ENCODE results near the gene HOXB7.

The HOXB7 gene

DNA sequence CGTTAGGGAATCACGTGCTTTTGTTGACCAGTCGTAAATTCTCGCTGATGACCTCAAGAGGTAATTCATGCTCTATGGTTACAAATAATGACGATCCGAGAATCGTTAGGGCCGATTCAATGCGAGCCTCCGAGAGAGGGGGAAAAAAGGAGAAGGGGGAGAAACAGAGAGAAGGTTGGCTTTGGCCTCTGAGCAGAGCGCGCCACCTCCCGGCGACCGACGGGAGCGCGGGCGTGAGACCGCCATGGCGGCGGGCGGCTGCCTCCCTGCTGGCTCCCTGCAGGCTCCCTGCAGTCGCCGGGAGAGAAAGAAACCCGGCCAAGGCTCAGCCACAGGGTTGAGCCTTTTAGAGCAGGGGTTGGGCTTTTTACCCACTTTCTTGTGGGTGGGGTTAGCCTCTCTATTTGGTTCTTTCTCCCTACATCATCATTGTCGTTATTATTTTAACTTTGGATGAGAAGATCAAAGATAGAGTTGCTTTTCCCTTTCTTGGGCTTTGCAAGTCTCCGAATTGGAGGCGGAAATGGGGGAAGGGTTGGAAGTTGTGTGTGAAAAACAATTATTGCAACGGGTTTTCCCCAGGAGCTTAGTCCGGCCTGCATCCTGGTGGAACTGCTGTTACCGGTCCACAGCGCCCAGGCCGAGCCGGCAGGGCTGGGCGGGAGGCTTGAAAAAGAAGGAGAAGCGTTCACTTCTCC, 16.8 kb downstream of the HOXB7 start:
- DNase-seq: peak; percentile 44

DNA sequence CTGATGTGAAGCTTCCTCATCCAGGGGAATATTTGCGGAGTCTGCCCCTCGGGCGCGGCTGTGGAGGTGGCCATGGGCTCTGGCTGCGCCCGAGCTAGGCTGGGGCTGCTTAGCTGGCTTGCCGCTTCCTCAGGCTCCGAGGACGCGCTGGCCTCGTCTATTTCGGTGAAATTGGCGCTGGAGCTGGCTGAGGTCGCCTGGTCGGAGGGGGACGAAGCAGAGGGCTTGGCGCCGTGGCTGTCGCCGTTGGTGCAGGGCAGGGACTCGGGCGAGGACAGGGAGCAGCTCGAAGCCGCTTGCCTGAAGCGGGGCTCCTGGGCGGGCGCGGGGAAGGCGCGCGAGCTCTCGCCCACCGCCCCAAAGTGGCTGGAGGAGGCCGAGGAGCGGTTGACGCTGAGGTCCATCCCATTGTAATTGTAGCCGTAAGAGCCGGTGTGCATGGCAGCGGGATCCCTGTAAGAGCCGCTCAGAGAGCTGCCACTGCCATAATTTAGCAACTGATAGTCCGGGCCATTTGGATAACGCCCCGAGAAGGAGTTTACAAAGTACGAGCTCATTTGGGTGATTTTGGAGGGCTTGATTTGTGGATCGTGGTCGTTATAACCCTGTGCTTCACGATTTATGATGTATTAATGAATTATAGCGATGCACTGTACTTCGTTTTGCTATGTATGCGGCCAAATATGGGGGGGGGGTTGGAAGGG, 17.5 kb downstream of the HOXB7 start, which contains the start of gene HOXB5:
Gene HOXB5 (minus strand): TSS at position 654 of the 704 bp plus-strand sequence. CDS start 97 bp downstream, at position 557.
- DNase-seq: no peak

DNA sequence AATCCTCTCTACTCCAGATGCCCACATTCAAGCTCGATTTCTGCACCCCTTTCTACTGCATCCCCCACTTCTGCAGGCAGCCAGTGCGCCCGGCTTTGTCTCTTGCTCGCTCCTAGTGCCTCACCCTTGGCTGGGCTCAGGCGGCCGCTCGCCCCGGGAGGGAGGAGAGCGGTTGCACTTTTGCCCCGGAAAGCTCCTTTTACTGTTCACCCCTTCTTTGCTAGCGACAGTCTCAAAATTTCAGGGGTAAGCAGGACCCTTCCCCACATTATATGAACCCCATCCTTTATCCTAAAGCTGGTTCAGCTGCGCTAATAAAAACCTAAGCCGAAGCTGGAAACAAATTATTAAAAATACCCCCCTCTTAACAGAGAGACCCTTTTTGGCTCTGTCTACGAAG, 18.2 kb downstream of the HOXB7 start:
- no peak for DNase-seq

DNA sequence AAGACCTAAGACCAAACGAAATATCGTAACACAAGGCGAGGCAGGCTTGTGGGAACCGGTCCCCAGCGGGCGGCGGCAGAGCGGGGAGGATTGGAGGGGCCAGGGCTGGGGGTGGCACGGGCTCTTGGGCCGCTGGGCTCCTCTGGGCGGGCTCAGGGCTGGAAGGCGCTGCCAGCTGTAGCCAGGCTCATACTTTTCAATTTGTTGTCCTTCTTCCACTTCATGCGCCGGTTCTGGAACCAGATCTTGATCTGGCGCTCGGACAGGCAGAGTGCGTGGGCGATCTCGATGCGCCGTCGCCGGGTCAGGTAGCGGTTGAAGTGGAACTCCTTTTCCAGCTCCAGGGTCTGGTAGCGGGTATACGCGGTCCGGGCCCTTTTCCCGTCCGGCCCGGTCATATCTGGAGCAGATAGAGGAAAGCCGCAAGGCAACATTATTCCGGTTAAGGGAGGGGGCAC, 18.7 kb downstream of the HOXB7 start:
- DNase-seq: no peak

DNA sequence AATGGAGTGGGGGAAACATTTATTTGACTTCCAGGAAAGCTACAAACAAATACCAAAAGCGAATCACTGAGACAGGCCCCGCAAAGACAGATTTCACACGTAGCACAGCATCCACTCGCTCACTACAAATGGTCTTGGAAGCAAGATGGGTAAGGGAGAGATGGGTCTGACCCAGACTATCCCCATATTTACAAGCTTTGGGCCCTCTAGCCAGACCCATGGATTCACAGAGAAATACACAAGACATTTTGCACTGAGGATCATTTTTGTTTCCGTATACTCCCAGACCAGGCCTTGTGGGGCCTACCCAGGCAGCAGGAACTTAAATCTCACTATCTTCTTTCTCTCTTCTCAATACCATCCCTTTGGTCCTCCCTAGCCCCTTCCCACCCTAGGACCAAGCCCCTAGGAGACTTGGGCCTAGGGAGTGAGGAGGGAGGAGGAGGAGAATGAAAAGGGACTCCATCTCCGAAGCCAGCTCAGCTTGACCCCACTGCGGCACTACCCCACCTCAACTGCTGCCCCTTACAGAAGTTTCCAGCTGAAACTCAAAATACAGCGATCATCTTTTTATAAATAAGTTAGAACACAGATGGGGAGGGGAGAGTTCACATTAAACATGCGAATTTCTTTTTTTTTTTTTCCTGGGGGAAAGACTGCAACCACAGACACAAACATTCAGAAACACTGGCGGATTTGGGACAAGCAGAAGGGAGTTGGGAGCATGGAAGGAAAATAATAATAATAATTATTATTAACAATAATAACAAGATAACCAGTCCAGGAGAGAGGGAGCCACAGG, 19.4 kb downstream of the HOXB7 start:
- no peak for DNase-seq

DNA sequence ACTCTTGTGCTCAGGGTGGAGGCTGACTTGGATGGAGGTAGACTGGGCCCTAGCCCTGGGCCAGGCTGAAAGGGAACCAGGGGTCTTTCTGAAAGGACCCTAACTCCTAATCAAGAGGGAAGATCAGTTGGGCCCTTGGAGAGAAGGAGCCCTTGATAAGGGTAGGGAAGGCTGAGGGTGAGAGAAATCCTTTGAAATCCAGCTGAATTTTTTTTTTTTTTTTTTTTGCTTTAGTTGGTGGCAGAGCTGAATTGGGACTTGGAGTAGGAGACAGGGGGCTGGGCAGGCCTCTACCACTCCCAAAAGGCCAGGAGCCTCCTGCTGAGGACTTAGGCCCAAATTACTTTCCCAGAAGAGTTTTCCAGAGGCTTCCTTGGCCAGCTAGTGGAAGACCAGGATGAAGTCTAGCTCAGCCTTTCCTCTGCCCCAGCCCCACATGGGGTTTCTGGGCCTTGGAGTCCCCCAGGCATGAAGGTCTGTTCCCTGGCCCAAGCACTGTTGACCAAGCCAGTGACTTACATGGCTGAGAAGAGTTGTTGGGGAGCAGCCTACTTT, 20.1 kb downstream of the HOXB7 start:
- DNase-seq: no peak

DNA sequence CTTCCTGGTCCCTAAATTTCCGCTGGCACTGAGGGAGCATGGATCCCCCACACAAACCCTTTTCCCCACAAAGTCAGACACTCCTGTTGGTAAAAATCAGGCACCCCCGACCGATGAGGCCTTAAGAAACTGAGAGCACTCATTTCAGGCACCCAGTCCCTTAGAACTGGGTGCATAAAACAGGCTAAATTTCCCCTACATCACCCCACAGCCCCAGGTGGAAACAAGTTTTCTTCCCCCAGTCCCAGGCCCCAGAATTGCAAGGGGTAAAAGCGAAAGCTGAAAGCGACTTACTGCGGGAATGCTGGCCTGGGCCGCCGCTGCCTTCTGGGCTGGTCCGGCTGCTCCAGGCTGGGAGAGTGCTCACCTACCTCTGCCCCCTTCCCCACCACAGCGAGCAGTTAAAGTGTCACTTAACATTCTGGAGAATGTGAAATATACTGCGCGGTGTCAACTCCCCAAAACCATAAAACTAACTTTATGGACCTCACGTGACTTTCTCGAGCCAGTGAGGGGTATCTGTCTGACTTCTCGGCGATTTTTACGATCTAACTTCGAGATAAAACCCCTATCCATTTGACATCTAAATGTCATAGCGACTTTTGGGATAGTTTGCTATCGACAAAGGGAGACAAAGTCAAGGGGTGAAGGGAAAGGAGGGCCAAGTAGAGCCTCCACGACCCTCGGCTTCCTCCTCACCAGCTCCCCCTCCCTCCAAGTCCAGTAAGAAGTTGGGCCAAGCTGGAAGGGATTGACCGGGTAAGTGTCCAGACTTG, 20.8 kb downstream of the HOXB7 start, which contains the start of gene HOXB3:
Gene HOXB3 (minus strand): TSS at position 411 of the 776 bp plus-strand sequence. CDS start 37,767 bp downstream, outside the sequence.
- no peak for DNase-seq

DNA sequence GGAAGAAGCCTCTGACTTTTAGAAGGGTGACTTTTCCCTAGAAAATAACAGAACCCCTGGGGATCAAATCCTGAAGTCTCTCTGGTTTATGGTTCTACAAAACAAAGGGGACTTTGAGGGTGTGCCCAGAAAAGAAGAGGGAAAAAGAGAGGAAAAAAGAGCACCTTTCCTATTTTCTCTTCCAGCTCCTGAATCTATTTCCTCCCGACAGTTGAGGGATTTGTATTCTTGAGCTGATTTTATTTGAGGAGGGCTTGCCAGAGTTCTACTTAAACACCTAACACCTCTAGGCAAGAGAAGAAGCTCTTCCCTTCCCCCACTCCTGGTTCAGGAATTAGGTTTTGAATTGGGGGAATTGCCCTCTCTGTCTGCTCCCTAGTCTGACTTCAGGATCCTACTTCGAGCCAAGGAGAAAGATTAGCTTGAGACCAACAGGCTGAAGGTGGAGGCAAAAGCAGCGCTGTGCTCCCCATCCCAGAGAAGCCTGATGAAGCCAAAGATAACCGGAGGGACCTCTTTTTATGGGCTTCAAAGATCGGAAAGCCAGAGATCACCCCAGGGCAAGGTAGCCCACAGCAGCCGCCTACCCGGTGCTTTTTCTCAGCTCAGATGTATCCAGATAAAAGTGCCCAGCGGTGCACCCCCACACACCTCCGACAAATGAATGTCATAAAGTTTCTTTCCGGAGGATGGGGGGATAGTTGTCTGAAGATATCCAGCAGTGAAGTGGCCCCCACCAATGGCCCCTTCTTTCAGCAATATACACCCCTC, 21.6 kb downstream of the HOXB7 start:
- DNase-seq: no peak

DNA sequence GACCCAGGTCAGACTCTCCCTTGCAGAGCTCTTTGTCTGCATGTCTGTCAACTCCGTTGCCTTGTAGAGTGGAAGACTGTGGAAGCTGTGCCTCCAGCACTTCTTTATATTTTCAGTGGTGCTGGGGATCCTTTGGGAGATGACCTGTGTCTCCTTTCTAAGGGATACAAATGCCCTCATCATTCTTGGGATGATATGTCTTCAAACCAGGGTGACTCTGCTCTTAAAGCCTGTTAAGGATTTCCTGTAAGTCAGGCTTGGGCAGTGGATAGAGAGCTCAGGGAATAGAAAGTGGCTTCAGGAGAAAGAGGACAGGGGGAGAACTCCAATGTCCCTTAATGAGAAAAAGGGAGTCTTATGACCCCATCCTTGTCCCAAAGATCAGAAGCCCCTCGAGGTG, 22.3 kb downstream of the HOXB7 start:
- no peak for DNase-seq

DNA sequence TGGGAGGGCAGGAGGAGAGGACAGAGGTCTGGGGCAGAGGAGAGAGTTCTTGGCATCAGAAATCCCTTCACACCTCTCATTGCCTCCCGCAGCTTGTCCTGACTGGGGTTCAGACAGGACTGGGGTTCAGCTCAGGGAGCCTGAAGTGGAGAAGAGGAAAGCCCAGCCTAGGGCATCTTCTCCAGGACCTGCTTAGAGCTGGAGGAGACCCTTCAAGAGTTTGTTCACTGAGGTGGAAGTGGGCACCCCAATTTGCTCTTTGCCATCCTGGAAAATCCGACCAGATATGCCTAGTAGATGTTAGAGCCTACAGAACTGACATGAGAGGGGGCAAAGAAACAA, 22.8 kb downstream of the HOXB7 start:
- no peak for DNase-seq

DNA sequence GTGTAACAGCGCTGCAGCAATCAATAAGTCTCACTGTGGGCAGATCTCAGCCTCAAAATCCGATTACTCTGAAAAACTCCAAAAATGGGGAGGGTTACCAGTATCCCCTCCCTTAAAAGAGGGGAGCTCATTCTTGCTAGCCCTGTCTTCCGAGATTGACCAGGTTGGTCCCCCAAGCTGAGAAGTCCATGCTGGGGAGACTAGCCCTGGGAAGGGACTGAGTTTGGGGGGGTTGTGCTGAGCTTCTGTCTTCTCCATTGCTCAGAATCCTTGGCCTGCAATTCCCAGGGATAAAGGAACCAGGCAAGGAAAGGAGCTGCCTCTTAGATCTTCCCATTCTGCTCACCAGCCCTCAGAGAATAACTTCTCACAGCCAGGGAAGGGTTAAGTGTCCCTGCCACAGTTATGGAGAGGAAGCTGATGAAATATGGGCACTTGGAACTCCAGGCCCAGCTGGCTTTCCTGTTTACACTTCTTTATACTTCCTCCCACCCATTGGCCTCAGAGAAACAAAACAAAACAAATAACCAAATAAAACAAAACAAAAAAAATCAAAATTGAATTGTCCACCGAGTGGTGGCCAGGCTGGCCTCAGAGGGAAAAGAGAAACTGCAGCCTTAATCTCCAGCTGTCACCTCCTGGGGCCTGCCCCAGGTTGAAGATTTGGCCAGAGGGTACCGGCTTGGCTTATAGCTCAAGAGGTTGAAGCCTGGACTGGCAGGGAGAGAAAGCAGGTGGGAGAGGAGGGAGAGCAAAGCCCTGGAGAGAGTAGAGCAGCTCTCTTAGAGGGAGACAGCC, 23.3 kb downstream of the HOXB7 start:
- DNase-seq: no peak

DNA sequence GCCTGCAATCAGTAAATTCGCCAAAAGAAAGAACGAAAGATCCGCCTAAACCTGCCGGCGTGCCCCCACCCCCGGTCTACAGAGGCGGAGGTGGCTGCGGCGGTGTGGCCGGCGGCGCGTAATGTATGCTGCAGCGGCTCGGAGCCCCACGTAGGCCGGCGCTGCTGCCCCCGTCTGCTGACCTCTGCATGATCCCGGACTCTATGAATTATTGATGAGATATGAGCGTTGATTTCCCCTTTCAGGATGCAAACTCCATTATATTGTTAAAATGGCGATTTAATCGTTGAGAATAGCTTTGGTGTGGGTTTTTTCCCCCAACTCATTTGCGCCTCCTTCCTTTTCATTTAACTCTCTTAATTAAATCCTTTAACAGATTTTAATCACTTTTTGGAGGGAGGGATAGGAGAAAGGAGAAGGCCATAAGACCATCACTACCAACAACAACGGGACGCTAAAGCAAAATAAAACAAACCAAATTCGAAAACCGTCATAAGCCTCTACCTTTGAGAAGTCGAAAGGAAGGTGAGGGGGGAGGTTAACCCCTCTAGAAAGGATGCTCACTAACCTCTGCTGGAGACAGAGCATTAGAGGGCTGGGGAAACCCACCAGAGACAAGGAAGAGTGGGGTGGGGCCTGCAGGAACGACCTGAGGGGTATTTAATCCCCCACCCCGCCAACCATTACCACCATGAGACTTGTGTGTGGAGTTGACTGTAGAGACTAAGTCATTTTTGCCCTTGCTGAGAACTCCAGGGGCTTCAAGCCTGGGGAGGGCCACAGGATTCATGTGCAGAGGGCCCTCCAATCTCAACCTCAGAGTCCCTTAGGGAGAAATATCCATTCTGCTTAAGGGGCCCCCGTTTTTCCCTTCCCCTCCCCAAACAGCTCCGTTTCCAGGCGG, 24.2 kb downstream of the HOXB7 start:
- DNase-seq: no peak

DNA sequence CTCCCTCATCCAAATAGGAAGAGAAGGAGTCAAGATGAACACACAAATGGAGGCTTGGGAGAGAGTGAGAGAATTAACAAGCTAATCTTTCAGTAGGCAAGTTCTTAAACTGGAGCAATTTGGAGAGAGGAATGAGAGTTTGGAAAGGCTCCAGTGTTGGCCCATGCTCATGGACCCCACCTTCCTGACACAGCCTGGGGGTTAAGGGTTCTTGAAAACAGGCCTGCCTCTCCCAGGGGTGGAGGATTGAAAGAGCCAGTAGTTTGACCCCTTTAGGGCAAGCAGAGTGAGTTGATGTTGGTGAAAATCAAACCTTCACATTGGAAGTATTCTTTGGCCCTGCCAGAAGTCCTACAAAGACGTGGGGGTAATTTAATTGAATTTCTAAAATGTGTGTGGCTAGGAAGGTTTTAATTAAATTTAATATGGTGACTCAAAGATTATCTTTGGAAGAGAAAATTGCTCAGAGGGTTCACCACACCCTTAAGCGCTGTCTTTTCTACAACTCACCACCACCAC, 26.5 kb downstream of the HOXB7 start:
- no peak for DNase-seq

DNA sequence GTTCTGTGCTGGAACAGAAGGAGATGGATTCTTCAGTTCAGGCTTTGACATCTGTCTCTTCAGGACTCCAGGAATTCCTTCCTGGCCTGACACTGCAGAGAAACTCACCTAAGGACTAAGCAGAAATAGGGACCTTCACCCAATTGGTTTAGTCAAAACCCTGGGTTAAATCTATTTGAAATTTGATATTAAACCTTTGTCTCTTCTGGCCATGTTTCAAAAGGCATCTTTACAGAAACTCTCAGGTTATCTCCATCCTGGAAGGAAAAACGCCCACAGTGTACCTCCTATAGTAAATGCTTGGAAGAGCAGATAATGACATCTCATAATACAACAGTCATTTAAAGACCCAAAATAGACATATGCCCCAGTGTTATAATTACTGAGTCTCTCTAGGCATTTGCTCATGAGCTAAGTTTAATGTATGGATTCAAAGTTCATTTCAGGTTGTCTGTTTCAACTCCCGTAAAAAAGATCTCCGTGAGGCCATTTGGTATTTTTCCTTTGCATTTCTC, 27.1 kb downstream of the HOXB7 start:
- no peak for DNase-seq

DNA sequence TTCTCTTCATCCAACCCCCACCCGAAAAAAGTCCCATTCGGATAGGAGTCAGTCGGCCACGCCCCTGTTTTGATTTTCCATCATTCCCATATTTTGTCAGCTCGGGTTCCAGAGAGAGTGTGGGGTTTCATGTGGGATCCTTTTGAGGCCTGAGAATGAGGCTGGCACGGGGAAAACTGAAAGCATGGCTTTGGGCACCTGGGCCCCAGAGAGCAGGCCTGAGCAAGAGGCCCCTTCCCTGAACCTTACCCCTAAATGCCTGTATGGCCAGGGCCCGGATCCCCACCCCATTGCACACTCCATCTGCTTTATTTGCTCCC, 28.1 kb downstream of the HOXB7 start:
- no peak for DNase-seq

DNA sequence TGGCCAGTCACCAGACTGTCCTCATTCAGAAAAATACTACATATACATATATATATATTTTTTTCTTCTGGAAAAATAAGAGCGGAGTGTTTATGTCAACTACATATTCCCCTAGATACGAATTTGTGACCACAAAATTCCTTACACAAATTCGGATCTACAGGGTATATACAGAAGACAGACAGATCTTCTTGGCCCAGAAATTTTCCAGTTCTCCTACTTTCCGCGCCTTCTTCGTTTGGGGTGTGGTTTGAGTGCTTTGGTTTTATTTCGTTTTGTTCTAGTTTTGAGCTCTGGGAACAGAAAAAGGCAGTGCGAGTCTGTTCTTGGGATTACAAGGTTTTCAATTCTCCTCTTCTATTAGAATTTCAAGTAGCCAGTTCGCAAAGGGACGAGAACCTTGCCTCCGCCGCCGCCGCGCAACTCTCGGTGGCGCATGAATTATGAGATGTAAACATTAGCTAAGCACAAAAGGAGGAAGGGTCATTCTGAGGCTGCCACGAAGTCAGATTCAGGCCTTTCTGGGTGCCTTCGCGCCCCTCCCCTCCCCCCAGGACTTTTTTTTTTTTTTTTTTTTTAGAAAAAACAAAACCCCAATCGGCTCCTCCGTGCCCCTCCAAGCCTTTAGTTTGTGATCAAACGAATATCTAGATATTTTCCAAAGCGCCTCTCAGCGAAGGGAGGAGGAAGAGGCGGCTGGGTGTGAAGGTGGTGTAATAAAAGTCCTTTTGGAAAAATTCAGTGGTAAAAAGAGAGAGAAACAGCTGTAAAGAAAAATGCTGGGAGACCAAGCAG, 30.9 kb downstream of the HOXB7 start:
- DNase-seq: peak; percentile 45

DNA sequence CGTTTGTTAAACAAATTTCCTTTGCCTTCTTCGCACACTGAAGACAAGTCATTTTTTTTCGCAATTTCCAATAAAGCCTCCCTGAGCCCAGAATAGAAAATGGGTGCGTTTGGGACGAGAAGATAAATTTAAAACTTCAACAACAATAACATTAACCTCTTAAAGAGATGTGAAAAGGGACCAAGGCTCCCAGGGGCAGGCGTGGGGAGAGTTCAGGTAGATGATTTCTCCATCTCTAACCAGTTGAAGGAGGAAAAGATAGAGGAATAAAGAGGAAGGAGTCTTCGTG, 31.4 kb downstream of the HOXB7 start:
- DNase-seq: no peak

DNA sequence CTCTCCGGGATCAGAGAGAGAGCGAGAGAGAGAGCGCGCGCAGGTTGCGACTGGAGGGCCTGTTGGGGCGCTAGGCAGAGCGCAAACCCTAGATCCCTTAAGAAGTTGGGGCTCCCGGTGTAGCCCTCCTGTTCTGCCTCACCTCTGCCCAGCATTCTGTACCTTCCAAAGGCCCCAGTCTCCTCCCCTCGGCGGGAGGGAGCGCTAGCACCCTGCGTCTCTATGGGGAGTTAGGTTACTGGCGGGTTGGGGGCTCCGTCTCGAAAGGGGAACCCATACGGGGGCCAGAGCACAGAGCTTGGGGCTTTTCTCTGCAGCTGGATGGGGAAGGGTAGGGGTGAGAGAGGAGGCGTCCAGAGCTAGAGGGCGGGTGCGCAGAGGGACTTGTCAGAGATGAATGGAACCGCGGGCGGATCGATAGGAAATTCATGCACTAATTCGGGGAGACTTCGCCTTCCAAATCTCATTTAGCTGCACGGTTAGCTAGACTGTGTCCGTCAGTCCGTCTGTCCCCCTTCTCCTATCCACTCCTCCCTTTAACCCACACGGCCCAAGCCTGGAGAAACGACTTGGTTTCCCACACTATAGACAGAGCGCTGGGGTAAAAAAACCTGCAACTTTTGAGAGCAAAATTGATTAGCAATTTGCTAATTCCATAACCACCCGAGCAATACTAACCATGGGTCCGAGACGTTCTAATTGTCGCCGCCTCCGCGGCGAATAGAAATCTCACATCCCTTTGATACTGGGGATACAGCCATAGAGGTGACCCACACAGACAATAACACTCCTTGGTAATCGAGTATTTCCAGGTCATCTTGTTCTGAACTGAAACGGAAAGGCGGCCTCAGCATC, 32.0 kb downstream of the HOXB7 start:
- DNase-seq: no peak
